Hair follicular keratinocyte (primary cell): ENCODE results near the gene ELP1. TPM values are rescaled to one million over a fixed set of nuclear protein-coding genes. Genes with fewer than 3 reads are reported as not detected.

ENCODE experiments used
- total RNA-seq: library from RNA; depleted of rRNA; stranded (reverse); fragments of >200 nt; gene quantifications from 2 replicates; pipeline ENCODE4 v1.2.3, GENCODE V29; 2015

The ELP1 gene, protein sequence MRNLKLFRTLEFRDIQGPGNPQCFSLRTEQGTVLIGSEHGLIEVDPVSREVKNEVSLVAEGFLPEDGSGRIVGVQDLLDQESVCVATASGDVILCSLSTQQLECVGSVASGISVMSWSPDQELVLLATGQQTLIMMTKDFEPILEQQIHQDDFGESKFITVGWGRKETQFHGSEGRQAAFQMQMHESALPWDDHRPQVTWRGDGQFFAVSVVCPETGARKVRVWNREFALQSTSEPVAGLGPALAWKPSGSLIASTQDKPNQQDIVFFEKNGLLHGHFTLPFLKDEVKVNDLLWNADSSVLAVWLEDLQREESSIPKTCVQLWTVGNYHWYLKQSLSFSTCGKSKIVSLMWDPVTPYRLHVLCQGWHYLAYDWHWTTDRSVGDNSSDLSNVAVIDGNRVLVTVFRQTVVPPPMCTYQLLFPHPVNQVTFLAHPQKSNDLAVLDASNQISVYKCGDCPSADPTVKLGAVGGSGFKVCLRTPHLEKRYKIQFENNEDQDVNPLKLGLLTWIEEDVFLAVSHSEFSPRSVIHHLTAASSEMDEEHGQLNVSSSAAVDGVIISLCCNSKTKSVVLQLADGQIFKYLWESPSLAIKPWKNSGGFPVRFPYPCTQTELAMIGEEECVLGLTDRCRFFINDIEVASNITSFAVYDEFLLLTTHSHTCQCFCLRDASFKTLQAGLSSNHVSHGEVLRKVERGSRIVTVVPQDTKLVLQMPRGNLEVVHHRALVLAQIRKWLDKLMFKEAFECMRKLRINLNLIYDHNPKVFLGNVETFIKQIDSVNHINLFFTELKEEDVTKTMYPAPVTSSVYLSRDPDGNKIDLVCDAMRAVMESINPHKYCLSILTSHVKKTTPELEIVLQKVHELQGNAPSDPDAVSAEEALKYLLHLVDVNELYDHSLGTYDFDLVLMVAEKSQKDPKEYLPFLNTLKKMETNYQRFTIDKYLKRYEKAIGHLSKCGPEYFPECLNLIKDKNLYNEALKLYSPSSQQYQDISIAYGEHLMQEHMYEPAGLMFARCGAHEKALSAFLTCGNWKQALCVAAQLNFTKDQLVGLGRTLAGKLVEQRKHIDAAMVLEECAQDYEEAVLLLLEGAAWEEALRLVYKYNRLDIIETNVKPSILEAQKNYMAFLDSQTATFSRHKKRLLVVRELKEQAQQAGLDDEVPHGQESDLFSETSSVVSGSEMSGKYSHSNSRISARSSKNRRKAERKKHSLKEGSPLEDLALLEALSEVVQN (N-terminal part only)
- total RNA-seq, result 22.3 and 26.8 TPM in 2 replicates

DNA sequence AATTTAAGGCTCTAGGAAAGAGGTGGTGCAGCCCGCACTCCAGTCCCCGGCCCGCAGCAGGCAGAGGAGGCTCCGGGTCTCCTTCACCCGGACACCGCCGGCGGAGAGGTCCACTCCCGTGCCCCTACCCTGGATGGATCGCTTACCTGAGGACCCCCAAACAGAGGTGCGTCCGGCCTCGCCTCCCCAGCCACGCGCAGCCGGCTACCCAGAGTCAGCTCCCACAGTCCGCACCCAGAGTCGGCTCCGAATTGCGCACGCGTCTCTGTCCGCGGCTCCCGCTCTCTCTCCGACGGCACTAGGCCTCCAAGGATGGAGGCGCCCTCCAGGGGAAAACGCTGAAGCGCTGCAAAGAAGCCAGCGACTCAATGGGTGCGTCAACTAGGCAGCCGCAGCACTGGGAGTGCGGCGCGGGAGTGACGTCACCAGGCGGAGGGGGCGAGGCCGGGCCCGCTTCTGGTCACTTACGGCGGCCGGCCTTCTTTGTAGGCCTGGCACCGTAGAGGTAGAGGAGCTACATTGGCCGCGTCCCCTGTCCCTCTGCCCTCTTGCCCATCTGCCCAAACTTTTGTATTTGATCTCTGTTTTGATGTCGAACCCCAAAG, at the start of gene ELP1:
Gene ELP1, minus strand, starts transcription at position 407 of the 605 bp plus-strand sequence. CDS start 2,978 bp downstream, outside the sequence.

DNA sequence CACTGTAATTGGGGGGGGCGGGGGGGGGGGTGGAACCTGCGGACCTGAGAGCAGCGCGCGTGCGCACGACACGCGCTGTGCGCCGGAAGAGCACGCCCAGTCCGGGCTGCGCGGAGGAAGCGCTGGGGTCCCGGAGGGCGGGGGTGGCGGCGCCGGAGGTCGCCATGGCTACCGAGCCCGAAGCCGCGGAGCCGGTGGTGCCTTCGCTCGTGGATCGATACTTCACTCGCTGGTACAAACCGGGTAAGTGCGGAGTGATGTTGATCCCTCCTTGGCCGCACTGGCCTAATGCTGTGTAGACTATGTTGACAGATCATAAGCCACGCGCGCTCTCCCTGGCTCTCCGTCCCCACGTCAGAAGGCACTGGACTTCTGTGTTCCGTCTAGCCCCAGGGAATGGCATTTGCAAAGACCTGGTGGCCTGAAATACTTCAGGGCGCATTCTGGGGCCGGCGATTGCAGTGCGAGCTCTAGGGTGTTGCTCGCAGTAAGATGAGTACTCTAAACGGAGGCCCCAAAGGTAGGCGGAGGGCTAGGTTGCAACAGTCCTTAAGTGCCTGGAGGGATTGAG, 484 bp upstream of the ELP1 start, which contains the start of gene ABITRAM:
Gene ABITRAM, plus strand, starts transcription at position 78 of the 571 bp plus-strand sequence. Its CDS starts 87 bp downstream, at position 165.

DNA sequence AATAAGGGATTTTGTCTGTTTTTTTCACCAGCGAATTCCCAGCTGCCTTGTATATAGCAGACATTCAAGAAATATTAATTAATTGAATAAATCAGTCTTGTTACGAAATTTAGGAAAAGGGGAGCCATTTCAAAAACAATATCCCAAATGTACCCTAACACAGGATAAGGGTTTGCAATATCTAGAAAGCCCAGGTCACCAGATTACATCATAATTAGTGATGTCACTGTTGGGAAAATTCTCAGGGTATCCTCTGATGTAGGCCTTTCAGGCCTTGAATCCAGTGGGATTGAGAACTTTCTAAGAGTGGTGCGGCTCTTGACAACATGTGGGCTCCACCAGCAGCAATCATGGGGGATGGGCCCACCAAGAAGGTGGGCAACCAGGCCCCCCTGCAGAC, 71.9 kb downstream of the ELP1 start, which contains the start of gene ACTL7A:
Gene ACTL7A, plus strand, starts transcription at position 270 of the 400 bp plus-strand sequence. Its CDS starts 57 bp downstream, at position 327.

DNA sequence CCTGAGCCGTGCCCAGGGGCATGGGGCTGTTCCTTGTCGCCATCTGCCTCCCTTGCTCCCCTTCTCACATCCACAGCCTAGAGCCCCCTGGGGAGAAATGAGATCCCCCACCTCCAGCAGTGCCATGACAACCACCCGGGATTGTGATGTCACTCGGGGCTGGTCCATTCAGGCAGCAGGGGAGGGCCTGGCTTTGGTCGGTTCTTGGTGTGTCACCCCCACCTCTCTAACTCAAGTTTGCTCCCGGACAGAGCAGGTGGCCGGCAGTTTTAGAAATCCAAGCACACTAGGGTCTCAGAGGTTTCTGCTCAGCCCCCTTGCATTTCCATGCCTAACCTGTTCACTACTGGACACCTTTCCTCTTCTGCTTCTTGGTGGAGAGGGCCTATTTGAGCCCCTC, 78.0 kb downstream of the ELP1 start, which contains the start of gene ACTL7B:
Gene ACTL7B, minus strand, starts transcription at position 99 of the 400 bp plus-strand sequence. Its CDS starts 56 bp downstream, at position 43.

Other genes with a start within 250 kb of the ELP1 start
- not detected in 2 replicates for gene ACTL7B, start 78.1 kb downstream of the ELP1 start, total RNA-seq
- gene ACTL7A, start 71.9 kb downstream of the ELP1 start, total RNA-seq, result not detected in 2 replicates
- gene ABITRAM, start 276 bp upstream of the ELP1 start, total RNA-seq, result 9.3 and 10.8 TPM in 2 replicates
- gene CTNNAL1, start 79.4 kb upstream of the ELP1 start, total RNA-seq, result 114 and 156 TPM in 2 replicates
- gene TMEM245, start 185.8 kb upstream of the ELP1 start, total RNA-seq, result 23.3 and 24.2 TPM in 2 replicates
- gene FRRS1L, start 233.1 kb upstream of the ELP1 start, total RNA-seq, result not detected in 2 replicates